NOMO-1 (cell line): ENCODE data around the gene CLEC16A.

Experiments used
- DNase-seq, 2 experiments: peaks; one replicate each; lab custom pipeline; 2025; ENCODE audit not compliant: unreplicated experiment in 2 of 2; lab: John Stamatoyannopoulos, UW

Gene CLEC16A

DNA sequence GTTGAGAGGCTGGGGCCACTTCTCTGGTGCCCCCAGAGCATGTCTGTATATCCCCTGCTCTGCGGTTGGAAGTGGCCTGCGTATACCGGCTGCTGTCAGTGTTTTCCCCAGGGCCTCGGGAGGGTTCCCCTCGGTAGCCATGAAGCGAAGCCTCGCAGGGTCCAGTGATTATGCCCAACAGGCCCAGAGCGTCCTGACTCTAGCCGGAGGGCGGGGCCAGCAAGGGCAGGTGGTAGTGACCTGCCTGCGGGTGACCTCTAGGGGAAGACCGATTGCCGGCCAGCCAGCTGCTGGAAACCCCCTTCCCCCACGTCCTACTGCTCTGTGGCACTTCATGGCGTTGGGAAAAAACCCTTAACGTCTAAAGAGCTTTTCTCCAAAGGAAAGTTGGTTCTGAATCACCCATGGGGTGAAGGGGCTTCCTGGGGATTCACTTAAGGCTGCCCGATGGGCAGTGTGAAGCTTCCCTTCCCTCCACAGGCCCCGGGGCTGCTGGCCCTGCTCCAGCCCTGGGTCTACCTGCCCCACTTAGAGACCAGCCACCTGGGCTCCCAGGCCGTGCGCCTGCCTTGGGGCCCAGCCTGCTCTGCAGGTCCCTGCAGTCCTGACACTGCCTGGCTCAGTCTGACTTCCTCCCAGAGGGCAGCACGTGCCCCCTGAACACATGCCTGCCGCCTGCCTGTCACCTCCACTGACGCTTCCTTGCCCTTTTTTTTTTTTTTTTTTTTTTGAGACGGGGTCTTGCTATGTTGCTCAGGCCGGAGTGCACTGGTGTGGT lies 238.9 kb downstream of the CLEC16A start:
- DNase-seq, result no peak

DNA sequence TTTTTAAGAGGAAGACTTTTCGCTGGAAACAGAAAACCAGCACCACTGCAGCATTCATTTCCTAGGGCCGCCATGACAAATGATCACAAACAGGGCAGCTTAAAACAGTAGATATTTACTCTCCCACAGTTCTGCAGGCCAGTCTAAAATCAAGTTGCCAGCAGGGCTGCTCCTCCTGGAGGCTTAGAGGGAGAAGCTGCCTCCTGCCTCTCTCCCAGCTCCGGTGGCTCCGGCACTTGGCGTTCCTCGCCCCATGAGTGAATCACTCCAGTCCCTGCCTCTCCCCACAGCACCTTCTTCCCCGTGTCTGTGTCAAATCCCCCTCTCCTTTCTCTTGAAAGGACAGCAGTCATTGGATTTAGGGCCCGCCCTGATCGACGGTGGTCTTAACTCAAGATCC lies 239.6 kb downstream of the CLEC16A start:
- no peak for DNase-seq

DNA sequence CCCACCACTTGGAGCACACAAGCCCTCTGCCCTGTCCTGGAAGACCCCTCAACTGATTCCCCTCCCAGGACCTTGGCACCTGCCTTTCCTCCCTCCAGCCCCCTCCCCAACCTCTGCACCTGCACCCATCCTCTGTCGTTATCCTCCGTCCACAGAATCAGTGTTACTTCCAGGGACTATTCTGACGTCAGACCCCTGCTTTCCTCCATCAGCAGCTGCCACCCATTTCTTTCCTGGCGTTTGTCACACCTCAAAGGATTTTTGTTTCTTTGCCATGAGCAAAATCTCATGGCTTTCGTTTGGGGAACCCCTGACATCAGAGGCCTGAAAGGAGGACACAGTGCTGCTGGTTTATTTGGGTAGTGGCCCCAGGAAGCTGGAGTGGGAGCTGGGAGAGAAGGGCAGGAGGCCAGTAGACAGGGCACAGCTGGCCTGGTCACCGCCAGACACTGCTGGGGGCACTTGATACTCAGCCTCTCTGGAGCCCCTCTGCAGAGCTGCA lies 243.2 kb downstream of the CLEC16A start:
- no peak for DNase-seq

DNA sequence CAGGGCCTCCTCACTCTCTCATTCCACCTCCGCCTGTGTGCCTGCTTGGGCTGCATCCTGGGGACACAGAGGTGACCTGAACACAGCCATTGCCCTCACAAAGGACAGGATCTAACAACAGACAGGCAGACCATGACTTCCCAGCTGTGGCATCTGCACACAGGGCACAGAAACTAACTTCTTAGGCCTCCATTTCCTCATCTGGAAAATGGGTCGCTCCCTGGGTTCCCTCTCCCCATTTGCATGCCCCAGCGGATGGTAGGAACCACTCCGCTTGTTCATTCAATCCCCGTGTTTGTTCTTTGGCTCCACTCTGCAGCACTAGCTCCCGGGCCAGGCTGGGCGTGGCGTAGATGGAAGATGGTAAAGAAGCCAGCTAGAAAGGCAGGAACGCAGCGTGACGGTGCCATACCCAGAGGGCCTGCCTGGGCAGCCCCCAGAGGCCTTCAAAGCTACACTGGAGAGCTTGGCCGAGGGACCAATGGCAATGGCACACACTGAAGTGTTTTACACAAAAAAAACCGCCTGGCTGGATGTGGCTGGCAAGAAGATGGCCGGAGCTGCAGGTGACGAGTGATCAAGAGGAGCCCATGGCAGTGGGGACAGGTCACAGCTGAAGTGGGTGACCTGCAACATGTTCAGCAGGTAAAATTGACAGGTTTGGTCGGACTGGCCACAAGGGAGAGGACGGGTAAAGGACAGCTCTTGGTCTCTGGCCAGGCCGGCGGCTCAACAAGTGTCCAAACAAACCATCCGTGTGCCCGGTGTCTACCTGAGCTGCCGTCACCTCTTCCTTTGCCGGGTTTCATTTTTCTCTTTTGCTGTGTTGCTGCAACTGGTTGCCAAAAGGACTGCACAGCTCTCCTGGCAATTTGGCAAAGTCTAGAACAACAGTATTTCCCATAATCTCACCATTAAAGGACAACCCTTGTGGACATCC lies 244.7 kb downstream of the CLEC16A start:
- no peak for DNase-seq

DNA sequence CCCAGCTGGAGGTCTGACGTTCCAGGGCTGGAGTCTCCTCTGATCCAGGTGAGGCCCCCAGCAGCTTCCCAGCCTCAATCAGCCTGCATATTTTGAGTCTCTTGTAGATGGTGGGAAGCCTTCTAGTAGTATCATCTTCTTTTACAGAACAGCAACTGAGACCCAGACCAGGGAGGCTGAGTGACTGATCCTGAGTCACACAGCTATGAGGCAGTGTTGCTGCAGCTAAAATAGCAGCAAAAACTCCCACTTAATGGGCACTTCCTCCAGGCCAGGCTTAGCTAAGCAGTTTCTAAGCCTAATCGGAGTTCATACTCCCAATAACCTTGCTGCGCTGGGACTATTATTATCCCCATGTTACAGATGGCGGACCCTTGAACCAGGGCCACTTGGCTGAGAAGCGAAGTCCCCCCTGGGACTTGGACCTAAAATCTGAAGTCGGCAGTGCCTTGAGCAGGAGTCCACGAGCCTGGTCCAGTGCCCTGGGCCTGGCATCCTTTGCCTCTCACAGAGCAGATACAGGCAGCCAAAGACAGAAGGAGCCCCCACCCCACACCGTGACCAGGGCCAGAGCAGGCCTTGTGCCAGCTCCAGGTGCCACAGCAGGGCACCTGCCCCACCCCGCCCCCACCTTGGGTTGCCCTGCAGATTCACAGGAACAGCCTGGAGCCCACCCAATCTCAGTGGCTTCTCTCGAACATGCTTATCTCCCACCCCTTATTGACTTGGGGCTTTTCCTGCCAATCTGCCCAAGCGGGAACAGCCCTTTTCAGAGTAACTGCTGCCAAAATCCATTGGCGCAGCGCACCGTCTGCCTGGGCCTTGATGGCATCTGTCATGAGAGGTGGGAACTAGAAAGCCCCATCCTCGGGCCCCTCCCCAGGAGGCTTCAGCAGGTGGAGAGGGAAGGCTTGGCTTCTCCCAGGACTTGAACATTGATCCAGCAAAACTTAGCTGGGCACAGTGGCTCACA lies 246.5 kb downstream of the CLEC16A start:
- DNase-seq, result no peak

- DNase-seq, result no peak
Measured at GRCh38 chr16:11191665-11192064, 247.3 kb downstream of the CLEC16A start.

GRCh38 chr16:11193494-11193893 lies 249.1 kb downstream of the CLEC16A start:
- no peak for DNase-seq

GRCh38 chr16:11194913-11195312 lies 250.5 kb downstream of the CLEC16A start:
- no peak for DNase-seq

DNA sequence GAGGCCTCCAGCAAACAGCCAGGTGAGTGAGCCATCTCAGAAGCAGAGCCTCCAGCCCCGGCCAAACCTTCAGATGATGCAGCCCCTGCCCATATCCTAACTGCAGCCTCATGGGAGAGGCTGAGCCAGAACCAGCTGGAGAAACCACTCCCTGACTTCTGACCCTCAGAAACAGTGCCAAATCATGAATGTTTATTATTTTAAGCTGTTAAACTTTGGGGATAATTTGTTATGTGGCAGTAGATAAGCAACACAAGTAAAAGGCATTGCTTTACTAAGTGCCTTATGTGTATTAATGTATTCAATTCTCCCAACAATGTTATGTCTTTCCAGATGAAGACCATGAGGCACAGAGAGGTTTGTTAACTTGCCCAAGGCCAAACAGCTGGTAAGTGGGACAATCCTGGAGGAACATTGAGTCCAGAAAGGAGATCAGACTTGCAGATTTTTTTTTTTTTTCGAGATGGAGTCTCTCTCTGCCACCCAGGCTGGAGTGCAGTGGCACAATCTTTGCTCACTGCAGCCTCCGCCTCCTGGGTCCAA lies 252.0 kb downstream of the CLEC16A start:
- DNase-seq, result no peak

DNA sequence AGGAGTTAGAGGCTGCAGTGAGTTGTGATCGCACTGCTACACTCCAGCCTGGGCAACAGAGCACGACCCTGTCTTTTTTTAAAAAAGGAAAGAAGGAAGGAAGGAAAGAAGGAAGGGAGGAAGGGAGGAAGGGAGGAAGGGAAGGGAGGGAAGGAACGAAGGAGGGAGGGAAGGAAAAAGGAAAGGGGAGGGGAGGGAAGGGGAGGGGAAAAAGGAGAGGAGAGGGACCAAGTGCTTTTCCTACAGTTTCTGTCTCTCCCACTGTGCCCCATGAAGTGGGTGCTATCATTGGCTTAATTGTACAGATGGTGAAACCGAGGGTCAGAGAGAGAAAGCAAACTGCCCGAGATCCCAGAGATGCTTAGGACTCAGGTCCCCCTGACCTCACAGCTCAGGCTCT lies 254.0 kb downstream of the CLEC16A start:
- no peak for DNase-seq

GRCh38 chr16:11198828-11199227 lies 254.5 kb downstream of the CLEC16A start:
- DNase-seq, result no peak

GRCh38 chr16:11200592-11200991 lies 256.2 kb downstream of the CLEC16A start:
- DNase-seq, result no peak

DNA sequence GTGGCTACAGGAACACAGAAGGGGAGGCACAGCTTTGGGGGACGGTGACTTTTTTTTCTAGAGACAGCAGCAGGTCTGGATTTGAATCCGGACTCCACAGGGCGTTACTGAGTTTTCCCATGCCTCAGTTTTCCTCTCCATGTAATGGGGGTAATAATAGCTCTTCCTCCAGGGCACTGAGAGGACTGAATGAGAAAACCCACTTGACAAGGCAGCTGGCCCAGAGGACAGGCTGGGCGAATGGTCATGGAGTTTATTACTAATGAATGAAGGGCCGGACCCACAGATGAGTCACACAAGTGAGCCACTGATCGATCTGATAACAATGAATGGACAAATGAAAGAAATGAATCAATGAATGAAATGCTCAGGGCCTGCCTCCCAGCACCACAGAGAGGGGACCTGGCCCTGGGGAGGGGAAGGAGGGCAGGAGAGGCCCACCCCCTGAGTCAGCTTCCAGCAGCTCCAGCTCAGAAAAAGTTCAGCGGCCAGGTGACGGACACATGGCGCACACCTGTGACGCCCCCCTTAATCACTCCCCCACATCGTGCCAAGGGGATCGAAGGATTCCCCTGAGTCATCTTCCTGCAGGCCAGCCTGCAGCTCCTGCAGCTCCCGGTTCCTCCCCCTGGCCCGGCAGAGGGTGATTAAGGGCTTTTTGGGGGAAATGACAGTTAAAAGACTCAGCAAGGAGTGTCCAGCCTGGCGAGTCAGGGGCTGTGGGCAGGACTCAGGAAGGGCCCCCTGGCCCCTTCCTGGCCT lies 257.3 kb downstream of the CLEC16A start:
- peak; percentile 21 to 42 for DNase-seq

DNA sequence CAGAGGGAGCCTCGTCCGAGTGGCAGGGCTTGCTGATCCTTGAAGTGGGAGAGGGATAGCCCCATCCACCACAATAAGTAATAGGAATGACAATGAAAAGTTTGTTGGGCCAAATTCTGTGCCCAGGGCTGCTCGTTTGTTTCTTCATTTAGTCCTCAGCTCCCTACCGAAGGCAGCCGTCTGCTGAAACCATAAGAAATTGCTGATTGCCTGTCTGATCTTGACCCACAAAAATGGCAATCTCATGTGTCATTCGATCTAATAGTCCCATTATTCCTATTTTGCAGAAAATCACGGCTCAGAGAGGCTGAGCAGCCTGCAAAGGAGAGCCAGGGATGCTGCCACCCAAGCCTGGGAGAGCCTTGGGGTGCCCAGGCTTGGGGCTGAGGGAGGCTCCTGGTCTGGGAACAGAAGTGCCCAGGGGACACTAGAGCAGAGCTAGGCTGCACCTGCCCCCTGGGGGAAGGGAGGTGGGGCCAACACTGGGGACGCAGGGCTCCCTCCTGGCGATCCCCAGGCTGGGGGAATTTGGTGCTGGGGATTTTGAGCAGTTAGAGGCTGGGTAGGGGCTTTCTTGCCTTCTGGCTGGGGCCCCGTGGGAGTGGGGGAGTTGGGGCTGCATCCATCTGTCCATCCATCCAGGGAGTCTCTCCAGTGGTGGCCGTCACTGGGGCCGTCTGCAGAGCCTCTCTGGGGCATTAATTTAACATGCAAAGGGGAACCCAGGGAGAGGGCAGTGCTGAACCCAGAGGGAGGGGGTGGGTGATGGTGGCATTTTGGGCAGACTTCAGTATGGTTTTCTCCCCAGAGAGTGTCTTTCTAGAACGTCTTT lies 258.1 kb downstream of the CLEC16A start:
- no peak for DNase-seq

- DNase-seq, result no peak
Measured at GRCh38 chr16:11203111-11203623, 258.8 kb downstream of the CLEC16A start.

- no peak for DNase-seq
Measured at GRCh38 chr16:11204513-11205047, 260.2 kb downstream of the CLEC16A start.

DNA sequence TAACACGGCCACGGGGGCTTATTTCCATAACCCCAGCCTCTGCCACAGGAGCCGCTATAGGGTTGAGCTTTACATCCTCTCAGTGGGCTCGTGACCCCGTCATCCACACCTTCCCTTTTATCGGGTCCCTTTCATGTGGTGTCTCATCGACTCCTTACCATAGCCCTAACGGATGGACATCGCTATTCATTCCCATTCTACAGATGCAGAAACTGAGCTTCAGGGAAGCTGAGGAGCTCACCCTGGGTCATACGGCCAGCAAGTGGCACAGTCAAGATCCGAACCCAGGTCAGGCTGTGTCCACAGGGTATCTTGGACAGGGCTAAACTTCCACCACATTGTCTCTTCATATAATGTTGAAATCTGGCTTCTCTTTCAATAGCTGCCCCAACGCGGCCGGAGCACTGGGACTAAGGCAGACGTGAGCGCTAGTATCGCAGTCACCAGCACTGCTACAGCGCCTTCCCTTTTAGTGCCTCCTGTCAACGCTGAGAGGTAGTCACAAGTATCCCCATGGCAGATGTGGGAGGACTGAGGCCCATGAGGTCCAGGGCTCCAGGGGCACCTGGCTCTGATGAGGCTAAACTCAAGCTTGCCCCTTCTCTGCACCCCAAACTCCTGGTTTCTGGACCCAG lies 260.8 kb downstream of the CLEC16A start:
- no peak for DNase-seq
